GM19328 (cell line): ENCODE results near the gene ZNF417.
"Not testable (repeated sequence)": the region's sequence is repeated elsewhere in the genome, so short reads cannot be mapped to it uniquely, and the experiment has no call there.

ENCODE experiments used
- ATAC-seq: cut with Tn5 transposase; IDR thresholded peaks from one replicate; pipeline ENCODE4 v1.9.1; 2021; ENCODE audit warnings: mild to moderate bottlenecking, moderate library complexity; ENCODE audit not compliant: unreplicated experiment

ZNF417 gene

DNA sequence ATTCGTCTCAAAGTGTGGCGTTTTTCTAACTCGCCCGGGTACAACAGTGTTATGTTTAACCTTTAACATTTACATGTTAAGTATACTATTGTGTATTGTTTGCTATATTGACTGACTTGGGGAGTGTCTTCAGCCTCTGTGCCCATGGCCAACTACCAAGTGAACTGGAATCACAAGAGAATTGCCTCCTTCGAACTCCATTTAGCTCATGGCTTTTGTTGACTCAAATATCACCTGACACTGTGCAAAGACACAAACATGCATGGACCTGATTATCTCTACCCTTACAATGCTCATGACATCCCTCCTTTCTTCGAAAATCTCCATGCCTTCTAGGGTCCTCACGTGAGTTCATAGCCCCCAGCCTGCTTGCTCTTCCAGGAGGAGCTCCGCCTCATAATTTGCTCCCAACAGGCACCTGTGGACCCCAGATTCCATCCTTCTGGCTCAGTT, 28.3 kb downstream of the ZNF417 start:
- no peak for ATAC-seq

DNA sequence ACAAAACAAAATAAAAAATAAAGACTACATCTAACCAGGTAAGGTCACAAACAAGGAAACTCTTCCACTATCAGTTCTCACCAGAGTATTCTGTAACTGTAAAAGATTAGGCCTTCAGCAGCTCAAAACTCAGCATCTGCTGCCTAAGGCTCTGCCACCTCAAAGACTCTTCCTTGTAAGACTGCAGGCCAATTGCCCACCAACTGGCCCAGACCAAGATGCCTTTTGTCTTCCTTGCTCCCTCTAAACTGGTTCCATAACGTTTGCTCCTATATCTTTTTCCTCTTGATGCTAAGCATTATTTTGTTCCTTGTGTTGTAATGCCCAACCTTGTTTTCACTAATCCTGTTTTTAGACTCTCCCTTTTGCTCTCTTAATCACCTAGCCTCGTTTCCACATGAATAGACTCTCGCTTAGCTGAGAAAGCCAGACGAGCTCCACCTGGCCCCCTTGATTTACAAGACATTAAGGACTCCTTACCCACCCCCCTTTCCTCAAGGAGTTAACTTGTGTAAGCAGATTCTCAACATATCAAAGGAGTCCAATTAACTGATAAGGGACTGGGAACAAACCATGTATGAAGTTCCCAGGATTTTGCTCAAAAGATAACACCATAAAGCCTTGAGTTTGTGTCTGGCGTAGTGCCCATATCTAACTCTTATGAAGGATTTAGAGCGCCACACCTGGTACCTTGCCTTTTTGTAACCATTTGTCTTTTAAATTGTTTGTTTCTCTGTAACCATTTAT, 29.0 kb downstream of the ZNF417 start:
- no peak for ATAC-seq

DNA sequence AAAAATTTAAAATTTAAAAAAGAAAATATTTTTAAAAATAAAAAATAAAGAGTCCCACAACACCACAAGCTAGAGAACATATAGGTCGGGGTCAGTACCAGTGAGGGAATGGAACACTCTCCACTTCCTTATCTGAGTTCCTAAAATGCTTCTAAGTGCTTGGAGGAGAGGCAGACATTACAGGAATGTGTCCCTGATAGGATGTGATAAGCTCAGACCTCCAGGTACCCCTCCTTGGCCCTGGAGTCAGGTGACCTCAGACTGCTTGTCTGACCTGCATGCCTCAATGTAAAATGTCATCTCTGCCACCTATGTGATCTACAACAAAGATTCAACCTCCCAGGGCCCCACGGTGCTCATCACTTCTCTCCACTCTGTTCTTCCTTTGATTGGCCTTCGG, 30.3 kb downstream of the ZNF417 start:
- no peak for ATAC-seq

DNA sequence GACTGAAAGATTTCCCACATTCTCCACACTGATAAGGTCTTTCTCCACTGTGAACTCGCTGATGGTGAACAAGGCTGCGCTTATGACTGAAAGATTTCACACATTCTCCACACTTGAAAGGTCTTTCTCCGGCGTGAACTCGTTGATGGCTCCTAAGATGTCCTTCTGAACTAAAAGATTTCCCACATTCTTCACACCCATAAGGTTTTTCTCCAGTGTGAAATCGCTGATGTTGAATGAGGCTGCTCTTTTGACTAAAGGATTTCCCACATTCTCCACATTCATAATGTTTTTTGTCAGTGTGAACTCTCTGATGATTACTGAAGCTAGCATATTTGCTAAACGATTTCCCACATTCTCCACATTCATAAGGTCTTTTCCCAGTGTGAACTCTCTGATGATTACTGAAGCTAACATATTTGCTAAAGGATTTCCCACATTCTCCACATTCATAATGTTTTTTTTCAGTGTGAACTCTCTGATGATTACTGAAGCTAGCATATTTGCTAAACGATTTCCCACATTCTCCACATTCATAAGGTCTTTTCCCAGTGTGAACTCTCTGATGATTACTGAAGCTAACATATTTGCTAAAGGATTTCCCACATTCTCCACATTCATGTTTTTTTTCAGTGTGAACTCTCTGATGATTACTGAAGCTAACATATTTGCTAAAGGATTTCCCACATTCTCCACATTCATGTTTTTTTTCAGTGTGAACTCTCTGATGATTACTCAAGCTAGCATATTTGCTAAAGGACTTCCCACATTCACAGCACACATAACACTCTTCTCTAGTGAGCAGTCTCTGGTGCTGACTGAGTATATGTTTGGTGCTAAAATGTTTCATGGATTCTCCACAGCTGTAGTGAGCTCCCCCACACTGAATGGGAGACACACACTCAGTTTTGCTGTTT, 42.3 kb downstream of the ZNF417 start:
- ATAC-seq: not testable (repeated sequence)

DNA sequence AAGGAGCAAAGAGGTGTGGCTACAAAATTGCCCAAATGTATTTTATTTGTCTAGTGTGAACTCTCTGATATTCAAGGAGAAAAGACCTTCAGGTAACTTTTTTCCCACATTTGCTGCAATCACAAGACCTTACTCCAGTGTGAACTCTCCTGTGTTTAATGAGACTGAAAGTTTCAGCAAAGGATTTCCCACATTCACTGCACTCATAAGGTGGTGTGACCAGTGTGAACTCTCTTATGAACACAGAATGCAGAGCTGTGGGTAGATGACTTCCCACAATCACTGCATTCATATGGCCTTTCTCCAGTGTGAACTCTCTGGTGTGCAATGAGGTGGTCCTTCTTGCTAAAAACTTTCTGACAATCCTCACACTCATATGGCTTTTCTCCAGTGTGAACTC, 43.9 kb downstream of the ZNF417 start:
- ATAC-seq: no peak

DNA sequence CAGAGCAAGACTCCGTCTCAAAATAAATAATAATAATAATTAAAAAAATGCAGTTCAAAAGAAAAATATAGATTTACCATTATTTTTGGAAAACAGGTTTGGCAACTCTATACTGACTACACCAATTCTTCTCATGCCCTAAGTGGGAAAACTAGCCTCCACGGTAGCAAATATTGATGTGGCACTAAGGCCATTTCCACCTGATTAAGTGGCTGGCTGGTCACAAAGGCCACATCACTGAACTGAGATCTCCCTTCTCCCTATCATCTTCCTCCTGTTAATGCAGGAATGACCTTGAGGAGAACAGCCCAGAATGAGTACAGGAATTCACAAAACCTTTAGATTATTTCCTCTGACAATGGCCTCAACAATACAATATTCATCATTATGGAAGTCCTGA, 46.2 kb downstream of the ZNF417 start:
- ATAC-seq: no peak

DNA sequence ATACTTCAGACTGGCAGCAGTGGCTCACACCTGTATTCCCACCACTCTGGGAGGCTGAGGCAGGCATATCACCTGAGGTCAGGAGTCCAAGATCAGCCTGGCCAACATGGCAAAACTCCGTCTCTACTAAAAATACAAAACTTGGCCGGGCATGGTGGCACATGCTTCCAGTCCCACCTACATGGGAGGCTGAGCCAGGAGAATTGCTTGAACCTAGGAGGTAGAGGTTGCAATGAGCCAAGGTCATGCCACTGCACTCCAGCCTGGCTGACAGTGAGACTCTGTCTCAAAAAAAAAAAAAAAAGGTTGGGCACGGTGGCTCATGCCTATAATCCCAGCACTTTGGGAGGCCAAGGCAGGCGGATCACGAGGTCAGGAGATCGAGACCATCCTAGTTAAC, 46.7 kb downstream of the ZNF417 start:
- not testable (repeated sequence) for ATAC-seq

DNA sequence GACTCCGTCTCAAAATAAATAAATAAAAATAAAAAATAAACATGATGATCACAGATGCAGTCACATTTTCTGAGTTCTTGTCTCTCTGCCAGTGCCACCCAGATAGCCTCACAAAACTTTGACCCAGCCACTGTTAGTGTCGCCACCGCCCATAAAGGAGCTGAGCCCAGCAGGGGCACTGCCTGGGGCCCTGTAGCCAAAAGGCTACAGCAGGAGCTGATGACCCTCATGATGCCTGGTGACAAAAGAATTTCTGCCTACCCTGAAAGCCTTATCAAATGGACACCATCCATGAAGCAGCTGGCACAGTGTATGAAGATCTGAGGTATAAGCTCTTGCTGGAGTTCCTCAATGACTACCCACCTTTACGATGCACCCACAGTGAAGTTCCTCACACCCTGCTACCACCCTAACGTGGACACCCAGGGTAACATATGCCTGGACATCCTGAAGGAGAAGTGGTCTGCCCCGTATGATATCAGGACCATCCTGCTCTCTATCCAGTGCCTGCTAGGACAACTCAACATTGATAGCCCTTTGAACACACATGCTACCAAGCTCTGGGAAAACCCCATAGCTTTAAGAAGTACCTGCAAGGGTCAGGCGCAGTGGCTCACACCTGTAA, 48.4 kb downstream of the ZNF417 start:
- no peak for ATAC-seq
